H1 (cell line): Measurements from ENCODE around the gene PYURF. TPM values are rescaled to one million over a fixed set of nuclear protein-coding genes. Genes with fewer than 3 reads are reported as not detected.

ENCODE experiments used
- SIN3A ChIP-seq, 2 experiments: IDR thresholded peaks in 1 of 2; conservative IDR thresholded peaks in 1 of 2; 2 replicates each; pipeline ENCODE4 v1.6.1; 2011 to 2012; ENCODE audit warnings: low read length in 2 of 2, improper control_type of control experiment in 1 of 2, low read depth in 1 of 2, mild to moderate bottlenecking in 1 of 2
- TCF12 ChIP-seq: IDR thresholded peaks from 2 replicates; pipeline ENCODE4 v1.6.1; 2011; ENCODE audit warnings: low read depth, mild to moderate bottlenecking, low read length
- polyA plus RNA-seq, 7 experiments: library from polyadenylated mRNA; depleted of rRNA in 3 of 7; stranded (reverse) in 5 of 7; unstranded in 2 of 7; fragments of >200 nt in 5 of 7; fragments of 200-250 nt in 2 of 7; gene quantifications; 1 replicate in 5 of 7; 2 replicates in 1 of 7; 4 replicates in 1 of 7; pipeline versions ENCODE4 v1.2.1 to v1.2.3, GENCODE V29; 2011 to 2013; ENCODE audit warnings: missing spikeins in 2 of 7, mixed read lengths in 2 of 7
- total RNA-seq: library from RNA; stranded (reverse); fragmentation: NEBNext Ultra II Directional; extraction: Animal tissue kit (Norgen Biotek cat#: 25700); gene quantifications from 2 replicates; pipeline ENCODE4 v1.2.1, GENCODE V29; 2021

Gene PYURF
- total and polyA plus RNA-seq, 2 of the 8 experiments (the other 6 are each of a cell fraction or from before 2014, with no cell fraction given), result 31.6 to 44.8 TPM

GRCh38 chr4:88514557-88515511 lies 8.7 kb downstream of the PYURF start (continued):
- TF ChIP-seq SIN3A (conservative IDR thresholded peaks at IDR 0.05 in 1 of 2, IDR thresholded peaks at IDR 0.05 in 1 of 2; ENCODE audit: low read depth in 1 of 2, low read length in 2 of 2) (no peak), TCF12 (no peak)
